GM19372 (cell line): Measurements from ENCODE around the gene TMEM63C.

ENCODE experiments used
- ATAC-seq: cut with Tn5 transposase; IDR thresholded peaks from one replicate; pipeline ENCODE4 v1.9.1; 2021; ENCODE audit warnings: mild to moderate bottlenecking, low read depth, moderate library complexity; ENCODE audit not compliant: unreplicated experiment

TMEM63C gene

GRCh38 chr14:77194706-77195105 is 13.1 kb downstream of the TMEM63C start:
- ATAC-seq = no peak

- no peak for ATAC-seq
Measured at GRCh38 chr14:77195766-77196165, 14.2 kb downstream of the TMEM63C start.

GRCh38 chr14:77197988-77198387 is 16.4 kb downstream of the TMEM63C start:
- ATAC-seq = no peak

- no peak for ATAC-seq
Measured at GRCh38 chr14:77198561-77198960, 17.0 kb downstream of the TMEM63C start.

GRCh38 chr14:77199590-77199989 is 18.0 kb downstream of the TMEM63C start:
- ATAC-seq = no peak

- ATAC-seq = no peak
Measured at GRCh38 chr14:77200406-77200985, 18.9 kb downstream of the TMEM63C start.

GRCh38 chr14:77201696-77202095 is 20.1 kb downstream of the TMEM63C start:
- ATAC-seq = no peak

GRCh38 chr14:77203611-77204458 is 22.2 kb downstream of the TMEM63C start:
- ATAC-seq = no peak

- no peak for ATAC-seq
Measured at GRCh38 chr14:77204459-77204771, 22.8 kb downstream of the TMEM63C start.

GRCh38 chr14:77204907-77205306 is 23.3 kb downstream of the TMEM63C start:
- no peak for ATAC-seq

GRCh38 chr14:77205566-77205965 is 24.0 kb downstream of the TMEM63C start:
- no peak for ATAC-seq

- ATAC-seq = no peak
Measured at GRCh38 chr14:77206261-77206824, 24.7 kb downstream of the TMEM63C start.

- ATAC-seq = no peak
Measured at GRCh38 chr14:77206877-77207389, 25.3 kb downstream of the TMEM63C start.

GRCh38 chr14:77208291-77208978 is 26.8 kb downstream of the TMEM63C start:
- ATAC-seq = no peak

- no peak for ATAC-seq
Measured at GRCh38 chr14:77208979-77209318, 27.4 kb downstream of the TMEM63C start.

- no peak for ATAC-seq
Measured at GRCh38 chr14:77212097-77212870, 30.7 kb downstream of the TMEM63C start.

GRCh38 chr14:77212943-77213678 is 31.5 kb downstream of the TMEM63C start:
- peak; percentile 68 for ATAC-seq

GRCh38 chr14:77213679-77214016 is 32.0 kb downstream of the TMEM63C start:
- ATAC-seq = no peak

GRCh38 chr14:77214216-77214615 is 32.6 kb downstream of the TMEM63C start:
- ATAC-seq = no peak

- no peak for ATAC-seq
Measured at GRCh38 chr14:77217551-77217950, 36.0 kb downstream of the TMEM63C start.
